Adrenal gland (tissue), 19 donors: Measurements from ENCODE around the gene PPAN. TPM values are rescaled to one million over a fixed set of nuclear protein-coding genes. Genes with fewer than 3 reads are reported as not detected.

ENCODE experiments used
- DNase-seq, 7 donors: peaks; one replicate each; pipeline ENCODE4 v3.0.0-alpha.2; 2019 to 2020
- H3K27ac ChIP-seq, 5 donors: fragments of 200-600 bp; sonication (generic) in 4 of 5; 1 replicate in 3 of 5; 2 replicates in 2 of 5; pipeline versions ENCODE4 v1.5.1 to v1.8.0; 2016 to 2020; ENCODE audit warnings: mild to moderate bottlenecking in 1 of 5
- H3K27me3 ChIP-seq: fragments of 200-600 bp; 2 replicates; pipeline ENCODE4 v1.8.0; 2021
- H3K36me3 ChIP-seq, 2 donors: fragments of 200-600 bp; replicated peaks in 1 of 2; 1 replicate in 1 of 2; 2 replicates in 1 of 2; pipeline versions ENCODE4 v1.5.1 to v1.8.0; 2018 to 2022
- H3K4me1 ChIP-seq, 2 donors: fragments of 200-600 bp; replicated peaks in 1 of 2; 1 replicate in 1 of 2; 2 replicates in 1 of 2; pipeline versions ENCODE4 v1.5.1 to v1.8.0; 2018 to 2021
- H3K4me3 ChIP-seq, 4 donors: fragments of 200-600 bp; sonication (generic) in 3 of 4; one replicate each; pipeline ENCODE4 v1.5.1; 2016 to 2018
- H3K9me3 ChIP-seq, 3 donors: fragments of 200-600 bp; sonication (generic) in 1 of 3; replicated peaks in 1 of 3; 1 replicate in 2 of 3; 2 replicates in 1 of 3; pipeline versions ENCODE4 v1.5.1 to v1.8.0; 2016 to 2021
- POLR2A ChIP-seq, 2 donors: fragments of 450-650 bp; IDR thresholded peaks; one replicate each; pipeline ENCODE4 v1.6.1; 2017; ENCODE audit warnings: antibody characterized with exemption in 2 of 2, mild to moderate bottlenecking in 2 of 2, moderate library complexity in 1 of 2
- WGBS, 4 donors: extraction: QIAGEN DNeasy Blood & Tissue Kit in 2 of 4; methylation state at CpG; one replicate each; pipeline versions ENCODE4 v1.1.5 to v1.1.7; 2013 to 2017; 5-methylcytosine and 5-hydroxymethylcytosine counted together
- intact Hi-C, 2 donors: fragments of 100-400 bp; cut with DNase I; formaldehyde crosslinking; loops; one replicate each; pipeline versions ENCODE4 v1.14.1 to v1.15.0; 2022 to 2023
- long read RNA-seq, 10 donors: library from polyadenylated mRNA in 3 of 10; unstranded in 2 of 10; stranded (forward) in 1 of 10; transcript quantifications; one replicate each; pipeline ENCODE4 v2.0.0 and lab custom pipeline, GENCODE V29; 2021 to 2026
- polyA plus RNA-seq, 3 donors: library from polyadenylated mRNA; stranded (reverse); fragments of 200-250 nt in 2 of 3; fragments of 350-450 nt in 1 of 3; fragmentation: Illumina TruSeq in 1 of 3; extraction: RNeasy Lipid Tissue Mini Kit (QIAGEN cat#74804) in 1 of 3; gene quantifications; one replicate each; pipeline ENCODE4 v1.2.3, GENCODE V29; 2013 to 2014
- total RNA-seq, 9 donors: library from RNA; depleted of rRNA in 4 of 9; stranded (reverse); fragments of >200 nt in 4 of 9; fragments of 120-200 nt in 1 of 9; fragmentation: NEBNext Ultra II Directional in 1 of 9; extraction: Animal tissue kit (Norgen Biotek cat#: 25700) in 1 of 9; gene quantifications; one replicate each; pipeline versions ENCODE4 v1.1.0 to v1.2.4, GENCODE V29; 2013 to 2023
- TF ChIP-seq, protein P1 (sequence below), 6 experiments: fragments of 450-650 bp in 4 of 6; fragments of 200-600 bp in 2 of 6; sonication (generic) in 1 of 6; IDR thresholded peaks; 1 replicate in 5 of 6; 2 replicates in 1 of 6; pipeline versions ENCODE4 v1.5.1 to v1.8.0; 2016 to 2021; ENCODE audit warnings: antibody characterized with exemption in 6 of 6, mild to moderate bottlenecking in 2 of 6, moderate library complexity in 1 of 6
- donor health status: healthy with polysubstance abuse.
- donor health status: Bipolar disorder and iron deficiency.
- donor health status: DM: yes; HTN: yes; CAD: no.
- donor health status: DM: no; HTN: no; CAD: no.
- donor health status: DM: no; HTN: no; CAD: no.
- donor health status: DM: yes; HTN: yes; CAD: no.

The PPAN gene, protein sequence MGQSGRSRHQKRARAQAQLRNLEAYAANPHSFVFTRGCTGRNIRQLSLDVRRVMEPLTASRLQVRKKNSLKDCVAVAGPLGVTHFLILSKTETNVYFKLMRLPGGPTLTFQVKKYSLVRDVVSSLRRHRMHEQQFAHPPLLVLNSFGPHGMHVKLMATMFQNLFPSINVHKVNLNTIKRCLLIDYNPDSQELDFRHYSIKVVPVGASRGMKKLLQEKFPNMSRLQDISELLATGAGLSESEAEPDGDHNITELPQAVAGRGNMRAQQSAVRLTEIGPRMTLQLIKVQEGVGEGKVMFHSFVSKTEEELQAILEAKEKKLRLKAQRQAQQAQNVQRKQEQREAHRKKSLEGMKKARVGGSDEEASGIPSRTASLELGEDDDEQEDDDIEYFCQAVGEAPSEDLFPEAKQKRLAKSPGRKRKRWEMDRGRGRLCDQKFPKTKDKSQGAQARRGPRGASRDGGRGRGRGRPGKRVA
- total RNA-seq (10 to 100 TPM; 18.2 to 44.8 (median 27.7) TPM), polyA plus RNA-seq (10 to 100 TPM; 21.2 to 98.7 (median 68.0) TPM)
- long read RNA-seq, donor 1, partial matches to known transcripts: 0 of 4 reads
- long read RNA-seq, donor 1, other reads (novel, unspliced or antisense): 0 of 4 reads
- long read RNA-seq, donor 2, partial matches to known transcripts: 0 of 5 reads
- long read RNA-seq, donor 2, other reads (novel, unspliced or antisense): 0 of 5 reads
- long read RNA-seq, donor 3, partial matches to known transcripts: 0 of 3 reads
- long read RNA-seq, donor 3, other reads (novel, unspliced or antisense): 0 of 3 reads
- long read RNA-seq, donor 4, transcript PPAN-201 (12 exons, 1,657 nt): major isoform, 14 of 16 reads
- long read RNA-seq, donor 4, partial matches to known transcripts: 0 of 16 reads
- long read RNA-seq, donor 4, other reads (novel, unspliced or antisense): 1 of 16 reads
- long read RNA-seq, donor 5, transcript PPAN-201 (12 exons, 1,657 nt): major isoform, 52 of 54 reads
- long read RNA-seq, donor 5, partial matches to known transcripts: 0 of 54 reads
- long read RNA-seq, donor 5, other reads (novel, unspliced or antisense): 1 of 54 reads
- long read RNA-seq, donor 6, partial matches to known transcripts: 0 of 1 reads
- long read RNA-seq, donor 6, other reads (novel, unspliced or antisense): 0 of 1 reads
- long read RNA-seq, donor 7, partial matches to known transcripts: 0 of 2 reads
- long read RNA-seq, donor 7, other reads (novel, unspliced or antisense): 0 of 2 reads
- long read RNA-seq, donor 8, transcript PPAN-201 (12 exons, 1,657 nt): major isoform, 8 of 8 reads
- long read RNA-seq, donor 8, partial matches to known transcripts: 0 of 8 reads
- long read RNA-seq, donor 8, other reads (novel, unspliced or antisense): 0 of 8 reads
- long read RNA-seq, donor 9, partial matches to known transcripts: 0 of 4 reads
- long read RNA-seq, donor 9, other reads (novel, unspliced or antisense): 0 of 4 reads
- long read RNA-seq, donor 10, transcript PPAN-201 (12 exons, 1,657 nt): major isoform, 10 of 10 reads
- long read RNA-seq, donor 10, partial matches to known transcripts: 0 of 10 reads
- long read RNA-seq, donor 10, other reads (novel, unspliced or antisense): 0 of 10 reads

DNA sequence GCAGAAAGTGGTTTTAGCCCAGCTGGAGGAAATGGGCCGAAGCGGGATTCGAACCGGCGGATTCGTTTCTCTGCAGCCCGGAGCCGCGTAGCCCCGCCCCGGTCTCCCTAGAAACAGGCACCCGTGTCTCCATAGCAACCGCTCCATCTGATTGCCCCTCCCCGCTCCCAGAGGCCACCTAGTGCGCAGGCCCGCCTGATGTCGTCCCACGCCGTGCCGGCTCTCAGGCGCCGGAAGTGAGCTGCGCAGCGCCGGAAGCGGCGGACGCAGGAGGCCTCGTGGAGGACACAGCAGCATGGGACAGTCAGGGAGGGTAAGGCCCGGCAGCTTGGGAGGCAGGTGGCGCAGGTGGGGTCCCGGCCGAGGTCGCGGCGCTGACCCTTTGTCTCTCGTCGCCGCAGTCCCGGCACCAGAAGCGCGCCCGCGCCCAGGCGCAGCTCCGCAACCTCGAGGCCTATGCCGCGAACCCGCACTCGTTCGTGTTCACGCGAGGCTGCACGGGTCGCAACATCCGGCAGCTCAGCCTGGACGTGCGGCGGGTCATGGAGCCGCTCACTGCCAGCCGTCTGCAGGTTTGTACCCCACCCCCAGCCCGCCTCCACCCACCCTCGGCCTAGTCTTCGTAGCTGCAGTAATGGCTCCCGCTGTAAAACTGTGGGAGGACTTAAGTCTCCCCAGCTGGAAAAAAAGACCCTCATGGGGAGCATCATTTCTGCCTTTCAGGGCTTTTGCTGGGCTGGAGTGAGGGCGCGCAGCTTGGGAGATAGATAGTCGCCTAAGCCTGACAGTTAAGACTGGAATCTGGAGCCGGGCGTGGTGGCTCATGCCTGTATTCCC is at the start of gene PPAN:
PPAN (plus strand) TSS at position 263 of the 837 bp plus-strand sequence; CDS start at position 296, 33 bp downstream.
- H3K36me3 ChIP-seq: peaks cover 0 to 42% of the 10 kb centered on the region in 2 donors
- no peaks in the 10 kb centered on the region for H3K27me3 ChIP-seq
- H3K9me3 ChIP-seq: no peaks in the 10 kb centered on the region
- H3K4me3 ChIP-seq: peak within 1 kb of the TSS; percentile 59 to 75 (median 70)
- 0 to 2% (median 1%) methylated on average over 40 to 71 of the region's 71 CpGs; no CpG with 5 or more reads in 1 of the 4 donors for WGBS, 4 donors
- DNase-seq: peak; percentile 98 to 99 (median 99)
- intact Hi-C loops: no loop called here
- H3K27ac ChIP-seq: peak within 1 kb of the TSS in 3 of 5 donors; percentile 34 to 80 (median 53)
- H3K4me1 ChIP-seq: peaks cover 8 to 15% of the 10 kb centered on the region in 2 donors
- TF ChIP-seq, protein P1, sequence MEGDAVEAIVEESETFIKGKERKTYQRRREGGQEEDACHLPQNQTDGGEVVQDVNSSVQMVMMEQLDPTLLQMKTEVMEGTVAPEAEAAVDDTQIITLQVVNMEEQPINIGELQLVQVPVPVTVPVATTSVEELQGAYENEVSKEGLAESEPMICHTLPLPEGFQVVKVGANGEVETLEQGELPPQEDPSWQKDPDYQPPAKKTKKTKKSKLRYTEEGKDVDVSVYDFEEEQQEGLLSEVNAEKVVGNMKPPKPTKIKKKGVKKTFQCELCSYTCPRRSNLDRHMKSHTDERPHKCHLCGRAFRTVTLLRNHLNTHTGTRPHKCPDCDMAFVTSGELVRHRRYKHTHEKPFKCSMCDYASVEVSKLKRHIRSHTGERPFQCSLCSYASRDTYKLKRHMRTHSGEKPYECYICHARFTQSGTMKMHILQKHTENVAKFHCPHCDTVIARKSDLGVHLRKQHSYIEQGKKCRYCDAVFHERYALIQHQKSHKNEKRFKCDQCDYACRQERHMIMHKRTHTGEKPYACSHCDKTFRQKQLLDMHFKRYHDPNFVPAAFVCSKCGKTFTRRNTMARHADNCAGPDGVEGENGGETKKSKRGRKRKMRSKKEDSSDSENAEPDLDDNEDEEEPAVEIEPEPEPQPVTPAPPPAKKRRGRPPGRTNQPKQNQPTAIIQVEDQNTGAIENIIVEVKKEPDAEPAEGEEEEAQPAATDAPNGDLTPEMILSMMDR (IDR thresholded peaks at IDR 0.05): no peak
- TF ChIP-seq POLR2A (IDR thresholded peaks at IDR 0.05): peak in 1 of 2 donors; percentile 49

DNA sequence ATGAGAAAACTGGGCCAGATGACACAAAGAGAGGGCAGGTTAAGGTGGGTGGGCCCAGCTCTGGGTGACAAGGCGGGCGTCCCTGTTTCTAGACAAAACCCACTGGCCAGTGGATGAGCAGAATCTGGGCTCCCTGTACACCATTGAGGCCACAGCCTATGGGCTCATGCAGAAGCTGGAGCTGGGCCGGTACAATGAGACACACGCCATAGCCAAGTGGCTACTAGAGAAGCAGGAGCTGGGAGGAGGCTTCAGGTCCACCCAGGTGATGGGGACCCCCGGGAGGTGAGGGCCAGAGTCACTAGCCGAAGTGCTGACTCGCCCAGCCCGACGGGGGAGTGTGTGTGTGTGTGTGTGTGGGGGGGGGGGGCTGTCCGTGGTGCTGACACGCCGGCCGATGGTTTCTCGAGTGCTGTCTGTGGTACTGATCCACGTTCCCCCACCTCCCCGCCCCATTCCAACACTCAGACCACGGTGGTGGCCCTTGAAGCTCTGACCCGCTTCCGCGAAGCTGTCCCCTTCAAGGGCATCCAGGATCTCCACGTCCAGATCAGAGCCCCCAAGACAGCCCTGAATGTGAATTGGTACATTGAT is 44.3 kb upstream of the PPAN start:
- DNase-seq: peak in 1 of 7 donors; percentile 9
- Histone ChIP-seq H3K4me1 (no peaks in the 10 kb centered on the region), H3K36me3 (no peaks in the 10 kb centered on the region), H3K27ac (no peak overlapping the region), H3K27me3 (no peaks in the 10 kb centered on the region), H3K4me3 (no peak overlapping the region), H3K9me3 (no peaks in the 10 kb centered on the region)
- 22 to 77% (median 36%) methylated on average over 4 to 20 of the region's 21 CpGs for WGBS, 4 donors
- intact Hi-C loops: no loop called here
- TF ChIP-seq, protein P1 (IDR thresholded peaks at IDR 0.05): no peak
- no peak for TF ChIP-seq POLR2A (IDR thresholded peaks at IDR 0.05)

GRCh38 chr19:10068205-10068604 is 38.0 kb upstream of the PPAN start:
- TF ChIP-seq POLR2A (IDR thresholded peaks at IDR 0.05): no peak
- TF ChIP-seq, protein P1 (IDR thresholded peaks at IDR 0.05): no peak
- WGBS, 4 donors: 45 to 62% (median 54%) methylated on average over 4 of the region's 4 CpGs
- Histone ChIP-seq H3K4me3 (no peak overlapping the region), H3K36me3 (no peaks in the 10 kb centered on the region), H3K27ac (no peak overlapping the region), H3K27me3 (no peaks in the 10 kb centered on the region), H3K9me3 (no peaks in the 10 kb centered on the region), H3K4me1 (no peaks in the 10 kb centered on the region)
- DNase-seq: no peak
- intact Hi-C loops: no loop called here
